HUES6 (cell line): ENCODE data around the gene MFAP3.

Source experiments
- H3K27ac ChIP-seq: 2 replicates; pipeline ENCODE4 v1.7.0; 2013; ENCODE audit warnings: low read depth, mild to moderate bottlenecking, low read length, inconsistent platforms
- H3K27me3 ChIP-seq: 2 replicates; pipeline ENCODE4 v1.6.1; 2013; ENCODE audit warnings: low read length; ENCODE audit not compliant: control insufficient read depth, insufficient read depth
- H3K36me3 ChIP-seq: 2 replicates; pipeline ENCODE4 v1.6.1; 2013; ENCODE audit warnings: low read length; ENCODE audit not compliant: control insufficient read depth, insufficient read depth
- H3K4me1 ChIP-seq: 2 replicates; pipeline ENCODE4 v1.6.1; 2013; ENCODE audit warnings: low read length; ENCODE audit not compliant: control insufficient read depth, insufficient read depth
- H3K4me3 ChIP-seq: 2 replicates; pipeline ENCODE4 v1.5.1; 2013; ENCODE audit warnings: low read depth, low read length
- H3K9ac ChIP-seq: one replicate; pipeline ENCODE4 v1.6.1; 2013; ENCODE audit warnings: mild to moderate bottlenecking, low read length
- H3K9me3 ChIP-seq: 2 replicates; pipeline ENCODE4 v1.6.1; 2013; ENCODE audit warnings: low read depth, low read length; ENCODE audit not compliant: control insufficient read depth, insufficient read depth

Gene MFAP3

DNA sequence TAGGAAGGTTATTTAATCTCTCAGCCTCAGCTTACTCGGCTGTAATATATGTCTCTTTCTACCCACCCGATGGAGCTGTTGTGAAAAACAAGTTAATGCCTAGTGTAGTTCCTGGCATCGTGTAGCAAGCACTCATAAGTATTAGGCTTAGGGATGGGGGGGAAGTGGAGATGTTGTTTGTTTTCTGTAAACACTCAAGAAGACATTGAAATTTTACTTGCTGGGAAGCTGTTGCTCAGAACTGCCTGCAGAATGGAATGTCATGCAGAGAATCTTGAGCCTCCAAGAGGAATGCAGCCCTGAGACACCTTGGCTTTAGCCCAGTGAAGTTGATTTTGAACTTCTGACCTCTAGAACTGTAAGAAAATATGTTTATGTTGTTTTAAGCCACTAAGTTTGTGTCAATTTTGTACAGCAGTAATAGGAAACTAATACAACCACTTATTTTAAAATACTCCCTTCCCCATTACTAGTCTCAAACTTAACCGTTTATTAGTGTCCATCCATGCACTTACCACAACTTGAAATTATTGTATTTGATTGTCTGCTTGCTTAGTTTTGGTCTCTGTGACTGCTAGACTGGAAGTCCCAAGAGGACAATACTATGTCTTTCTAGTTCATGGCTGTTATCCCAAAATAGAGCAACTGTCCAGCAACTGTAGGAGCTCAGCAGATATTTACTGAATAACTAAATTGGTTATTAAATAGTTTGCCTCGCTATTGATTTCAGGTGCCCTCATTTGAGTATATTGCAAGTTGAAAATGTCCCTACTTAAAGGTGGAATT is 53.8 kb downstream of the MFAP3 start:
- no peaks in the 10 kb centered on the region for H3K36me3 ChIP-seq
- no peaks in the 10 kb centered on the region for H3K27me3 ChIP-seq
- peaks cover 11% of the 10 kb centered on the region for H3K4me1 ChIP-seq
- no peak overlapping the region for H3K27ac ChIP-seq
- H3K4me3 ChIP-seq, result no peak overlapping the region
- no peak overlapping the region for H3K9ac ChIP-seq
- H3K9me3 ChIP-seq, result no peaks in the 10 kb centered on the region

DNA sequence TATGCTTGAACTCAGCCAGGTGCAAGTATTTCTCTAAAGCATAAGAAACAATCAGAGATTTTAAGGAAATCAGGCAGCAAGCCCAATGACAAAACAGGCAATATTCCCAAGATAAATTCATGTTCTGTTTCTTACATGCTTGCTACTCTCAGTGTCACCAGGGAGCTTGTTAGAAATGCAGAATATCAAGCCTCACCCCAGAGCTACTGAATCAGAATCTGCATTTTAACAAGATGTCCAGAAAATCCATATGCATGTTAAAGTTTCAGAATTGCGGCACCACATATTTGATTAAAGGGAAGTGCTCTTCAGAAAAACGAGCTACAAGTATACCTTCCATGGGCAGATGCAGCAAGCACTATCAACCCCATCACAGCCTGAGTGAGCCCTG is 54.4 kb downstream of the MFAP3 start:
- H3K27me3 ChIP-seq, result no peaks in the 10 kb centered on the region; the same call in 1 of the 2 replicates
- no peaks in the 10 kb centered on the region for H3K36me3 ChIP-seq
- peaks cover 11% of the 10 kb centered on the region for H3K4me1 ChIP-seq
- no peaks in the 10 kb centered on the region for H3K9me3 ChIP-seq
- H3K4me3 ChIP-seq, result no peak overlapping the region
- no peak overlapping the region for H3K27ac ChIP-seq
- no peak overlapping the region for H3K9ac ChIP-seq

DNA sequence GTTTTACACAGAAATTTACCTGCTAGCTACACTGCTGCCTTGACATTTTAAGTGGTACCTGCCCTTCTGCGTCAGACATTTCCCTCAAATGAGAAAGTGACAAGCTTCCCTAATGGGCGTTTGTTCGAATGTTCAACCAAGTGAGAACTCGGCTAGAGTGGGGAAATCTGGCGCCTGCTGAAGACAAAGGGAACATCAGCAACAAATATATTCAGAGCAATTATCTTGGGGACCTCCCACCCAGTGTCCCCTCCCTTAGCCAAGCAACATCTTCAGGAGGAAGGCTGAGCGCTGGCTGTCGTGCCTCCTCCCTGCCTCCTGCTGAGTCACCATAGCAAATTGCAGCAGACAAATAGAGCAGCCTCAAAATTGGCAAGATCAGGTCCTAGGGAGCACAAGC is 57.1 kb downstream of the MFAP3 start:
- Histone ChIP-seq H3K9ac (no peak overlapping the region), H3K4me3 (no peak overlapping the region), H3K9me3 (no peaks in the 10 kb centered on the region), H3K36me3 (no peaks in the 10 kb centered on the region), H3K27ac (no peak overlapping the region), H3K27me3 (no peaks in the 10 kb centered on the region; the same call in 1 of the 2 replicates), H3K4me1 (peaks cover 11% of the 10 kb centered on the region)

DNA sequence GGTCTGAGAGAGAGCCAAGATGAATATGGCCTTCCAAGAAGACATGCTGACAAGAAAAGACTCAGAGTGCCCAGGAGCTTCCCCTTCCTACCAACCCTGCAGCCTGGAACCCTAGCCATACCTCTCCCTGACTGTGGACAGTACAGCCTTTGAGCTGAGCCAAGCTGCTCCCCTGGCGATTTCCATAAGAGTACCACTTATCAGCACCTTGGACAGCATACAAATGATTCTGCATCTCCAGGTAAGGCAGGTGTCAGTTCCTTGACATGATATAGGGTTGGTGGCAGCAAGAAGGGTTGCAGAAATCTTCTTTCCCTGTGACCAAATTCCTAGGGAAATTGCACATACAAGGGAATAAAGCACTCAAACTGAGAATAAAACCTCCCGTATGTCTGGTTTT is 58.3 kb downstream of the MFAP3 start:
- no peak overlapping the region for H3K27ac ChIP-seq
- H3K4me3 ChIP-seq, result no peak overlapping the region
- no peak overlapping the region for H3K9ac ChIP-seq
- H3K27me3 ChIP-seq, result no peaks in the 10 kb centered on the region; the same call in 1 of the 2 replicates
- no peaks in the 10 kb centered on the region for H3K36me3 ChIP-seq
- H3K9me3 ChIP-seq, result no peaks in the 10 kb centered on the region
- peaks cover 6% of the 10 kb centered on the region; the same call in 1 of the 2 replicates for H3K4me1 ChIP-seq

DNA sequence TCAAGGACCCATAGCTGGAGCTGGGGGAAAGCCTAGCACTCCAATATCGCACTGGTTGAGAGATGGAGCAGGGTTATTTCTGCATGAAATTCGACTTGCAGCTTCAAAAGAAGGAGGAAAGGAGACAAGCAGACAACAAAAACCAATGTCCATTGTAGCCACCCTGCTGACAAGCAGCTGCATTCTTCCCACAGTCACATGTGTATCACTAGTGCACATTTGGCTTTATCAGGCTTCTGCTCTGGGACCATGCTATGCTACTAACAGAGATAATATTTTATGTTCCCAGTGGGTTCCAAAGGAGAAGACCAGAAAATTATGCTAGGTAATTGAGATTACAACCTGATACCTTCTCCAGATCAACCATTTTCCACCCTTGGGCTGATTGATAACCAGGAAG is 59.7 kb downstream of the MFAP3 start:
- no peaks in the 10 kb centered on the region for H3K36me3 ChIP-seq
- no peak overlapping the region for H3K9ac ChIP-seq

DNA sequence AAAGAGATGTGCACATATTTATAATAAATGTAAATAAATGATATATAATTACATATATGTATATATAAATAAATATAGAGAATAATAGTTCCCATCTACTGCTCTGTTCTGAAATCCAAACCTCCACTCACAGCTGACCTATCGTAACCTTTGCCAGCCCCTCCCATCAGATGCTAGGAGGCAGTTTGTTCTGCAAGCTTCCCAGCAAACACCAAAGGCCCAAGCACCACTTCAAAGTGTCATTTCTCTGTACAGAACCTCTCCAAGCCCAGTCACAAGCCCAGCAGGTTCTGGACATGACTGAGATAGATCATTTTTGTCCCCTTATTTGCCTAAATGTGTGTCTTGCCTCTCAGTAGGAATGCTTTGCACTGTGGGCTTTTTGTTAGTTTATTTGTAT is 62.4 kb downstream of the MFAP3 start:
- H3K9me3 ChIP-seq, result no peaks in the 10 kb centered on the region
- no peak overlapping the region for H3K9ac ChIP-seq
- H3K4me3 ChIP-seq, result no peak overlapping the region
- H3K36me3 ChIP-seq, result no peaks in the 10 kb centered on the region
- H3K27me3 ChIP-seq, result no peaks in the 10 kb centered on the region; the same call in 1 of the 2 replicates
- H3K27ac ChIP-seq, result no peak overlapping the region
- H3K4me1 ChIP-seq, result peaks cover 8% of the 10 kb centered on the region; the same call in 1 of the 2 replicates

More for the DNA sequence above, 59.7 kb downstream of the MFAP3 start:
- H3K27me3 ChIP-seq, result no peaks in the 10 kb centered on the region; the same call in 1 of the 2 replicates
- no peaks in the 10 kb centered on the region for H3K9me3 ChIP-seq
- peaks cover 7% of the 10 kb centered on the region; the same call in 1 of the 2 replicates for H3K4me1 ChIP-seq
- no peak overlapping the region for H3K4me3 ChIP-seq
- H3K27ac ChIP-seq, result no peak overlapping the region

- H3K36me3 ChIP-seq, result no peaks in the 10 kb centered on the region
- no peak overlapping the region for H3K27ac ChIP-seq
- no peaks in the 10 kb centered on the region for H3K9me3 ChIP-seq
- peaks cover 20% of the 10 kb centered on the region for H3K4me1 ChIP-seq
- H3K4me3 ChIP-seq, result no peak overlapping the region
- H3K9ac ChIP-seq, result no peak overlapping the region
- H3K27me3 ChIP-seq, result no peaks in the 10 kb centered on the region; the same call in 1 of the 2 replicates
Measured at GRCh38 chr5:154103233-154103632, 64.5 kb downstream of the MFAP3 start.
